K562 (cell line): Measurements from ENCODE around the gene CXCL17. TPM values are rescaled to one million over a fixed set of nuclear protein-coding genes. Genes with fewer than 3 reads are reported as not detected.

Experiments
- ATAC-seq: fragments of 200-7000 bp; cut with Tn5 transposase; 3 replicates; pipeline ENCODE4 v1.9.1; 2020; ENCODE audit warnings: moderate library complexity
- BruUV-seq: library from RNA; stranded (reverse); fragments of 400-500 nt; replicated peaks from 2 replicates; lab custom pipeline; 2021; lab: Mats Ljungman, UMichigan
- CTCF ChIA-PET: fragments of 300-600 bp; formaldehyde crosslinking; extraction: SDS; loops from one replicate; lab custom pipeline; 2021; ENCODE audit warnings: low intra/inter-chr PET ratio; lab: Yijun Ruan, JAX
- POLR2A ChIA-PET: fragments of 300-600, 350-650 bp; sonication (Branson Sonifier 250); formaldehyde crosslinking; extraction: SDS; loops from one replicate; lab custom pipeline; 2021; ENCODE audit warnings: antibody characterized with exemption, inconsistent platforms; lab: Yijun Ruan, JAX
- DNase-seq, 4 experiments: peaks; one replicate each; pipeline versions ENCODE4 v3.0.0 to v3.0.0-alpha.2; 2011 to 2018; ENCODE audit warnings: low spot score in 3 of 4, mixed read lengths in 3 of 4; ENCODE audit errors: extremely low read depth in 1 of 4
- FAIRE-seq: peaks from 2 replicates; lab custom pipeline; 2011; peaks lifted over from hg19 to GRCh38; lab: Jason Lieb, UNC
- H2AFZ ChIP-seq: 2 replicates; pipeline ENCODE4 v1.6.0; 2011; ENCODE audit warnings: low read depth, low read length, control low read depth, inconsistent platforms
- H3K27ac ChIP-seq: fragments of 200-600 bp; 3 replicates; pipeline ENCODE4 v1.8.0; 2011; ENCODE audit warnings: low read depth, mild to moderate bottlenecking, control low read depth, inconsistent platforms, low read length, moderate library complexity, mixed read lengths; ENCODE audit errors: extremely low read depth
- H3K27me3 ChIP-seq, 2 experiments: fragments of 300-600 bp in 1 of 2; 2 replicates in 1 of 2; 3 replicates in 1 of 2; pipeline versions ENCODE4 v1.6.0 to v1.8.0; 2011; ENCODE audit warnings: inconsistent platforms in 2 of 2, low read length in 2 of 2, mild to moderate bottlenecking in 1 of 2, mixed read lengths in 1 of 2, moderate library complexity in 1 of 2; ENCODE audit not compliant: control insufficient read depth in 2 of 2, insufficient read depth in 2 of 2
- H3K36me3 ChIP-seq: fragments of 300-600 bp; 3 replicates; pipeline ENCODE4 v1.8.0; 2011; ENCODE audit warnings: mild to moderate bottlenecking, low read length, inconsistent platforms; ENCODE audit not compliant: control insufficient read depth, insufficient read depth
- H3K4me1 ChIP-seq, 2 experiments: fragments of 200-600 bp in 1 of 2; replicated peaks in 1 of 2; 2 replicates in 1 of 2; 3 replicates in 1 of 2; pipeline versions ENCODE4 v1.5.1 to v1.8.0; 2011; ENCODE audit warnings: inconsistent platforms in 2 of 2, low read length in 2 of 2, mild to moderate bottlenecking in 1 of 2, mixed read lengths in 1 of 2, moderate library complexity in 1 of 2; ENCODE audit not compliant: control insufficient read depth in 2 of 2, insufficient read depth in 2 of 2
- H3K4me2 ChIP-seq: 2 replicates; pipeline ENCODE4 v1.6.1; 2011; ENCODE audit warnings: low read length, control low read depth, inconsistent platforms, mixed read lengths; ENCODE audit not compliant: insufficient read depth
- H3K4me3 ChIP-seq: fragments of 200-600 bp; sonication (generic), shearing (Covaris generic); 2 replicates; pipeline ENCODE4 v1.5.1; 2016; ENCODE audit warnings: control low read depth, inconsistent platforms
- H3K79me2 ChIP-seq: fragments of 200-600 bp; 3 replicates; pipeline ENCODE4 v1.8.0; 2011; ENCODE audit warnings: low read length, inconsistent platforms; ENCODE audit not compliant: control insufficient read depth, insufficient read depth
- H3K9ac ChIP-seq, 2 experiments: 2 replicates each; pipeline versions ENCODE4 v1.6.0 to v1.6.1; 2011; ENCODE audit warnings: low read depth in 2 of 2, low read length in 2 of 2, control low read depth in 1 of 2, inconsistent platforms in 1 of 2, mild to moderate bottlenecking in 1 of 2, mixed read lengths in 1 of 2; ENCODE audit not compliant: insufficient read depth in 1 of 2
- H3K9me1 ChIP-seq: one replicate; pipeline ENCODE4 v1.6.0; 2011; ENCODE audit warnings: inconsistent platforms, mild to moderate bottlenecking, low read length, moderate library complexity; ENCODE audit not compliant: control insufficient read depth, insufficient read depth
- H3K9me3 ChIP-seq: replicated peaks from 2 replicates; pipeline ENCODE4 v1.5.1; 2011; ENCODE audit warnings: low read depth, low read length, inconsistent platforms; ENCODE audit not compliant: control insufficient read depth, insufficient read depth
- H4K20me1 ChIP-seq: replicated peaks from 2 replicates; pipeline ENCODE4 v1.6.1; 2011; ENCODE audit warnings: low read length, inconsistent platforms, mixed read lengths; ENCODE audit not compliant: control insufficient read depth, insufficient read depth
- CBX3 ChIP-seq, 2 experiments: IDR thresholded peaks; 1 replicate in 1 of 2; 2 replicates in 1 of 2; pipeline ENCODE4 v1.6.1; 2012; ENCODE audit warnings: inconsistent platforms in 2 of 2, low read length in 2 of 2, borderline replicate concordance in 1 of 2, control low read depth in 1 of 2
- POLR2AphosphoS2 ChIP-seq: IDR thresholded peaks from 2 replicates; pipeline ENCODE4 v1.6.1; 2012; ENCODE audit warnings: low read length, improper control_type of control experiment
- TEAD4 ChIP-seq, 2 experiments: sonication (generic) in 1 of 2; formaldehyde crosslinking in 1 of 2; IDR thresholded peaks; 2 replicates each; pipeline versions ENCODE4 v1.6.1 to v1.8.0; 2012 to 2022; ENCODE audit warnings: borderline replicate concordance in 1 of 2, inconsistent platforms in 1 of 2, low read length in 1 of 2, mild to moderate bottlenecking in 1 of 2, missing genetic modification reagents in 1 of 2
- WGBS: fragments of 100-300 bp; shearing (Covaris generic); methylation state at CpG from one replicate; pipeline ENCODE4 v1.1.6; 2016; ENCODE audit warnings: low coverage, mixed read lengths; ENCODE audit not compliant: insufficient coverage; ENCODE audit errors: missing lambda C conversion rate; 5-methylcytosine and 5-hydroxymethylcytosine counted together
- in situ Hi-C: fragments of 300-500 bp; cut with MboI; formaldehyde crosslinking; loops from 4 replicates; pipeline ENCODE4 v1.15.0; 2018; ENCODE audit warnings: inconsistent platforms, mixed read lengths
- intact Hi-C: fragments of 100-400 bp; cut with micrococcal nuclease; formaldehyde crosslinking; loops from 2 replicates; pipeline ENCODE4 v1.14.2; 2022
- polyA plus RNA-seq, 8 experiments: library from polyadenylated mRNA; depleted of rRNA in 4 of 8; stranded (reverse) in 5 of 8; unstranded in 3 of 8; fragments of >200 nt; fragmentation: Nextera tagmentation in 2 of 8; fragmentation: Illumina TruSeq in 1 of 8; extraction: Ambion mirVana in 2 of 8; extraction: Trizol in 1 of 8; gene quantifications; 2 replicates each; pipeline versions ENCODE4 v1.2.1 to v1.2.3, GENCODE V29; 2011 to 2014; ENCODE audit warnings: inconsistent platforms in 1 of 8, missing spikeins in 1 of 8
- total RNA-seq, 7 experiments: library from RNA; depleted of rRNA in 6 of 7; stranded (reverse); fragments of >200 nt in 6 of 7; fragmentation: Illumina TruSeq in 2 of 7; extraction: Trizol in 2 of 7; gene quantifications; 2 replicates each; pipeline versions ENCODE4 v1.2.1 to v1.2.3, GENCODE V29; 2011 to 2021; ENCODE audit warnings: low replicate concordance in 1 of 7
- TF ChIP-seq, protein P1 (sequence below), 3 experiments: IDR thresholded peaks in 2 of 3; conservative IDR thresholded peaks in 1 of 3; 2 replicates each; pipeline ENCODE4 v1.5.1; 2011 to 2012; ENCODE audit warnings: low read length in 3 of 3, mild to moderate bottlenecking in 3 of 3, control low read depth in 2 of 3, improper control_type of control experiment in 1 of 3, inconsistent platforms in 1 of 3, low read depth in 1 of 3, mixed read lengths in 1 of 3, moderate library complexity in 1 of 3; ENCODE audit not compliant: insufficient read depth in 2 of 3

The CXCL17 gene
- total and polyA plus RNA-seq, 9 of the 15 experiments (the other 6 are each of a cell fraction or from before 2014, with no cell fraction given): 0.10 to 0.15 TPM; not detected in 7

DNA sequence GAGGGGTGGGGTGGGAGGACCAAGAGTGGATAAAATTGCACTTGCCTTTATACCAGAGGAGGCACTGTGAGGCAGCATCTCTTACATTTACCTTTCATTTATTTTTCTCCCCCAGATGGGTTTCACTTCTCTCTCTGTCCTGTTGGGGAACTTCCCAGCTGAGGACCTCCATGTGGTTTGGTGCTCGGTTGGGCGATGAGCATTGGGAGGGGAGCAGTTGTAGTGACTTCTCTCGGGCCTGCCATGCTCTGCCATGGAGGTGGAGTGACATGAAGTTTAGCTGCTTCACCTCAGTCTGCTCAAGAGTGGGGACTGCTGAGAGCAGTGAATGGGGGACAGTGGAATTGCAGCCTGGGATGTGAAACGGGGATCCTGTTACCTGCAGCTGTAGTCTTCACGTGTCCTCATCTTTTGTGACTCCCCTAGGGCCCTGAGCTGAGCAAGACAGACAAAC, 23.1 kb upstream of the CXCL17 start:
- no TSS peak for BruUV-seq
- H3K27me3 ChIP-seq: peaks cover 28 to 51% of the 10 kb centered on the region in 2 experiments
- no peaks in the 10 kb centered on the region; a peak in 1 of 5 replicates for H3K4me1 ChIP-seq
- no peak for FAIRE-seq
- H3K36me3 ChIP-seq: no peaks in the 10 kb centered on the region
- H2AFZ ChIP-seq: no peak overlapping the region
- no peaks in the 10 kb centered on the region for H3K9me1 ChIP-seq
- intact Hi-C loops (no loop called here), in situ Hi-C loops (no loop called here)
- ATAC-seq: peak; percentile 38; the same call in 2 of the 3 replicates
- TF ChIP-seq POLR2AphosphoS2: no peak
- TF ChIP-seq, protein P1, sequence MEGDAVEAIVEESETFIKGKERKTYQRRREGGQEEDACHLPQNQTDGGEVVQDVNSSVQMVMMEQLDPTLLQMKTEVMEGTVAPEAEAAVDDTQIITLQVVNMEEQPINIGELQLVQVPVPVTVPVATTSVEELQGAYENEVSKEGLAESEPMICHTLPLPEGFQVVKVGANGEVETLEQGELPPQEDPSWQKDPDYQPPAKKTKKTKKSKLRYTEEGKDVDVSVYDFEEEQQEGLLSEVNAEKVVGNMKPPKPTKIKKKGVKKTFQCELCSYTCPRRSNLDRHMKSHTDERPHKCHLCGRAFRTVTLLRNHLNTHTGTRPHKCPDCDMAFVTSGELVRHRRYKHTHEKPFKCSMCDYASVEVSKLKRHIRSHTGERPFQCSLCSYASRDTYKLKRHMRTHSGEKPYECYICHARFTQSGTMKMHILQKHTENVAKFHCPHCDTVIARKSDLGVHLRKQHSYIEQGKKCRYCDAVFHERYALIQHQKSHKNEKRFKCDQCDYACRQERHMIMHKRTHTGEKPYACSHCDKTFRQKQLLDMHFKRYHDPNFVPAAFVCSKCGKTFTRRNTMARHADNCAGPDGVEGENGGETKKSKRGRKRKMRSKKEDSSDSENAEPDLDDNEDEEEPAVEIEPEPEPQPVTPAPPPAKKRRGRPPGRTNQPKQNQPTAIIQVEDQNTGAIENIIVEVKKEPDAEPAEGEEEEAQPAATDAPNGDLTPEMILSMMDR (IDR thresholded peaks at IDR 0.05 in 2 of 3, conservative IDR thresholded peaks at IDR 0.05 in 1 of 3; ENCODE audit: insufficient read depth in 2 of 3, low read depth in 1 of 3, low read length in 3 of 3): peak in 1 of 3 experiments; percentile 10; a peak in 1 of 6 replicates
- TF ChIP-seq TEAD4 (IDR thresholded peaks at IDR 0.05; ENCODE audit: low read length): no peak
- TF ChIP-seq TEAD4 (CRISPR knock-in tag; IDR thresholded peaks at IDR 0.05; ENCODE audit: borderline replicate concordance): no peak
- no peak for TF ChIP-seq CBX3 (IDR thresholded peaks at IDR 0.05; ENCODE audit: borderline replicate concordance in 1 of 2, low read length in 2 of 2)
- POLR2A ChIA-PET: interaction anchor here (0.7 kb wide), 1 partner anchor 11 kb away, joined by 4 read pairs; no protein-coding TSS in a partner anchor
- H3K27ac ChIP-seq: no peak overlapping the region
- no peak overlapping the region for H3K9ac ChIP-seq
- H4K20me1 ChIP-seq: 0 out of 2 replicates have a peak, but pooled peaks cover 4% of the 10 kb centered on the region
- CTCF ChIA-PET: no interaction called here
- H3K4me2 ChIP-seq: no peak overlapping the region
- H3K79me2 ChIP-seq: no peaks in the 10 kb centered on the region
- H3K9me3 ChIP-seq: no peaks in the 10 kb centered on the region
- WGBS: 6% methylated on average over 5 of the region's 5 CpGs
- no peak for DNase-seq
- no peak overlapping the region for H3K4me3 ChIP-seq
